ENCODE data around the gene DMWD. TPM values are rescaled to one million over a fixed set of nuclear protein-coding genes. Genes with fewer than 3 reads are reported as not detected.
A peak's percentile ranks its signal among the peaks of the same experiment; 100 is the strongest.

The DMWD gene
- total and polyA plus RNA-seq, 2 of the 13 experiments (the other 11 are each of a cell fraction or from before 2014, with no cell fraction given), result 10.3 to 14.9 TPM

- TF ChIP-seq PPARG (CRISPR knock-in tag; conservative IDR thresholded peaks at IDR 0.05) (peak; percentile 49; the same call in 1 of the 2 replicates), MXD3 (CRISPR knock-in tag; IDR thresholded peaks at IDR 0.05) (0 out of 2 replicates have a peak, but pooled peaks have one; percentile 60), ZBTB40 (IDR thresholded peaks at IDR 0.05) (no peak), ZBTB40 (CRISPR knock-in tag; IDR thresholded peaks at IDR 0.05) (peak; percentile 32; the same call in 1 of the 2 replicates), MIXL1 (CRISPR knock-in tag; IDR thresholded peaks at IDR 0.05) (peak; percentile 80), THRA (CRISPR knock-in tag; IDR thresholded peaks at IDR 0.05; ENCODE audit: borderline replicate concordance) (peak; percentile 48; the same call in 1 of the 2 replicates), ZNF256 (CRISPR knock-in tag; conservative IDR thresholded peaks at IDR 0.05) (peak; percentile 70; the same call in 1 of the 2 replicates), TIGD3 (CRISPR knock-in tag; IDR thresholded peaks at IDR 0.05; ENCODE audit: borderline replicate concordance) (no peak), CREB3 (CRISPR knock-in tag; IDR thresholded peaks at IDR 0.05) (no peak; the same call in 1 of the 2 replicates), ZNF781 (CRISPR knock-in tag; IDR thresholded peaks at IDR 0.05; ENCODE audit: borderline replicate concordance, not compliant biosample characterization) (no peak), ZNF569 (CRISPR knock-in tag; IDR thresholded peaks at IDR 0.05; ENCODE audit: borderline replicate concordance) (no peak), ZNF274 (CRISPR knock-in tag; IDR thresholded peaks at IDR 0.05) (no peak; the same call in 1 of the 2 replicates), ZNF282 (IDR thresholded peaks at IDR 0.05; ENCODE audit: partially characterized antibody) (no peak), MAFG (CRISPR knock-in tag; IDR thresholded peaks at IDR 0.05) (no peak), RFX3 (CRISPR knock-in tag; IDR thresholded peaks at IDR 0.05) (no peak), RCOR2 (CRISPR knock-in tag; IDR thresholded peaks at IDR 0.05) (no peak)
Measured at GRCh38 chr19:45768984-45769782, 23.5 kb downstream of the DMWD start, which contains the start of gene SIX5 (continued).
